Erythroblast (primary cell): ENCODE results near the gene TGFB1I1.

ENCODE experiments used
- DNase-seq, 2 experiments: peaks; one replicate each; lab custom pipeline; 2025; lab: John Stamatoyannopoulos, UW
- GATA1 ChIP-seq: IDR thresholded peaks from 2 replicates; pipeline ENCODE4 v1.6.1; 2011; ENCODE audit warnings: low read depth, mild to moderate bottlenecking, control low read depth, low read length, moderate library complexity
- POLR2A ChIP-seq: IDR thresholded peaks from 2 replicates; pipeline ENCODE4 v1.6.1; 2011; ENCODE audit warnings: mild to moderate bottlenecking, low read length

TGFB1I1 gene

DNA sequence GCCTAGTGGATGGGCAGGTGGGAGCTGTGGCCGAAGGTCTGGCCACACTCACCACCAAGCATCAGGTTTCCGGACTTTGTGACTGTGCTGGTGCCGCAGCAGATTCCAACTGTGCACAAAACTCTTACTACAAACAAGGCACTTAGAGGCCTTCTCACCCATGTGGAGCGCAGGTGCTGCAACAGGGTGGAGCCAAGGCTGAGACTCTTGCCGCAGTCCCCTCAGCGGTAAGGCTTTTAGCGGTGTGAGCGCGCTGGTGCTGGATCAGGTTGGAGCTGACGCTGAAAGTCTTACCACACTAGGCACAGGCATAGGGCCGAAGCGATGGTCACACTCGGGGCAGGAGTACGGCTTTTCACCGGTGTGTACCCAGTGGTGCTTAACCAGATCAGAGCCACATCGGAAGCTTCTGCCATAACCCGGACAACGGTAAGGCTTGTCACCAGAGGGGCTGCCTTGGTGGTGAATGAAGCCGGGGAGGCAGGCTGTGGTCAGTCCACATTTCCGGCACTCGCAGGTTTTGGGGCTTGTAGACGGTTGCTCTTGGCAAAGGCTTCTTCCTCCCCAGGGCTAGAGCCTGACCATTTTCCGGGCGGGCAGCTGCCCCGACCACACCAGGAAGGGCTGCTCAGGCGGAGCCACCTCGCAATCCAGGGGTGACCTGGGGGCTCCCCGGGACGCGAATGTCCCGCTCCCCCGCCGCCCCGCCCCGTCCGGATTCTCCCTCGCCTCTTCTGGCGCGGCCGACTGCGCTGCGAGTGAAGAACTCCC lies 13.7 kb upstream of the TGFB1I1 start:
- peak in 1 of 2 experiments; percentile 79 for DNase-seq
- TF ChIP-seq POLR2A (peak; percentile 39), GATA1 (no peak)

DNA sequence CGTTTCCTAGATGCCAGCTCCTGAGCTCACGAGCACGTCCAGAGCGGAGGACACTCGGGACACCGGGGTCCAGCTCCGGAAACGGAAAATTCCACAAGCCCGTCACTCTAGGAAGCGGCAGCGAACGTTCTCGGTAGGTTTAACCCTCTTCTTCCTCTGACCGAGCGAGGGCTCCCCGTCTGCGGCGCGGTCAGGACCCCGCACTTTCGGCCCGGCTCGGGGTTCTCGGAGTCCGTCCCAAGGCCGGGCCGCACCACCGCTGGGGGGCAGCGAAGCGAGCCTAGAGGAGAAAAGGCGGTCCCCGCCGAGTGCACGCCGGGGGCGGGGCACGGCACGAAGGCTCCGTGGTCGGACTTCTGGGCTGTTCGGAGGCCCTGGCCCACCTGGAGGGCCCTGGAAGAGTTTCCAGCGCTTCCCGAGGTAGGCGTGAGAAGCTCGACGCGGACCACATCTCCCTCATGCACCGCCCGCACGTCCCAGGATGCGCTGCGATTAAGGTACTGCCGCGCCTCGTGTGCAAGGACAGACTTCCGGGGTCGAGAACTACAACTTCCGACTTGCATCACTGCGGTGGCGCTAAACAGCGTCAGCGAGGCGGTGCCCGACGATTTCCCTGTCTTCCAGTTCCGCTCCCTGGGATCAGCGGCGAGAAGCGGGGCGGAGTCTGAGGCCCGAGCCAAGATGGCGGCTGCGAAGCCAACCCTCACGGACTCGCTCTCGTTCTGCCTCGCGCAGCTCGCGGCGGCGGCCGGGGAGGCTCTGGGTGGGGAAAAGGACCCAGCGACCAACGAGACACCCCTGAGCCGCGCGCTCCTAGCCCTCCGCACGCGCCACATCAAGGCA lies 12.9 kb upstream of the TGFB1I1 start, which contains the start of gene ARMC5:
TSS of gene ARMC5 (plus strand) at position 658 of the 843 bp plus-strand sequence. CDS start at position 682, 24 bp downstream.
- peak; percentile 99 for DNase-seq
- TF ChIP-seq POLR2A (peak; percentile 93), GATA1 (no peak)

DNA sequence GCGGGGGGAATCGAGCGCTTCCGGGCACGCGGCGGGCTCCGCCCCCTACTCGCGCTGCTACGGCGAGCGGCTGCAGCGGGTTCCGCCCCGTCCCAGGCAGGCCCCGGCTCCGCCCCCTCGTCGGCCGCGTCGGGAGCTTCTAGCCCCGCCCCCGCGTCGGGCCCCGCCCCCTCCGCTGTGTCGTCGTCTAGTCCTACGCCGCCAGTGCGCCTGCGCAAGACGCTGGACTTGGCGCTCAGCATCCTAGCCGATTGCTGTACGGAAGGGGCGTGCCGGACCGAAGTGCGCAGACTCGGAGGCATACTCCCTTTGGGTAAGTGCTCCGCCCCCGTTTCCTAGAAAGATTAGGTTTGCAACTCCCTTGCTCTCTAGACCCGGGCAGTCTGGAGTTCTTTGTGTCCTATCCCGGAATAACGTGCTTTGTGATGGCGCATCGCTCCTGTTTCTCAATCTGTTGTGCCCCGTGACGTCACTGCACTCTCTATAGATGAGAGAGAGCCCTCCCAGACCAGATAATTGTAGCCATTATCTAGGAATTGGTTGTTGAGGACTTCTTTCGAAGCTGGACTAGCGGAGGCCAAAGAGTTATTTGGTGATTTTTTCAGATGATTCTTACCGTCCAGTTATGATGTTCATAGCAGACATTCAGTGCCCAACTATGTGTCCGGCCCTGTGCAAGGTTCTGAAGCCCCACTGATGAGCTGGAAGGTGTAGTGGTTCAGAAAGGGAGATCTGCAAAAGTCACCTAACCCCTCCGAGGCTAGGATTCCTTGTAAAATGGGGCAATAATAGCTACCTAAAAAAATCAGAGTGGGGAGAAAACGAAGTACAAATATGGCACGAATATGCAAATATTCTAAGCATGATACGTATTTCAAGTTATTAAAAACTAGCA lies 12.0 kb upstream of the TGFB1I1 start:
- peak; percentile 99 to 100 for DNase-seq
- TF ChIP-seq POLR2A, result peak; percentile 61
- no peak for TF ChIP-seq GATA1

DNA sequence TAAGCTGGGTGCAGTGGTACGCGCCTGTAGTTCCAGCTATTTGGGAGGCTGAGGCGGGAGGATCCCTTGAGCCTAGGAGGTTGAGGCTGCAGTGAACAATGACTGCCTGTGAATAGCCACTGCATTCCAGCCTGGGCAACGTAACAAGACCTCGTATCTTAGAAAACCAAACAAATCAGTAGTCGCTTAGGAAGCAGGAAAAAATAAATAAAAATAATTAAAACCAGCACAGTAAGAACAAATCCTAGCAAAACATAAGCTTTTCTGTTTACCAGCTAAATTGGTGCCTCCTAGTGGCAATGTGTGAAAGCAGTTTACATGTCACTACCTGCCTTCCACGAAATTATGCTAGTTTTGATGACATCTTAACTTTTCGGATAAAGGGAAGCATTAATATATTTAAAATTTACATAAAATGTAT lies 11.4 kb upstream of the TGFB1I1 start:
- TF ChIP-seq GATA1 (no peak), POLR2A (no peak)
- DNase-seq, result peak in 1 of 2 experiments; percentile 78

DNA sequence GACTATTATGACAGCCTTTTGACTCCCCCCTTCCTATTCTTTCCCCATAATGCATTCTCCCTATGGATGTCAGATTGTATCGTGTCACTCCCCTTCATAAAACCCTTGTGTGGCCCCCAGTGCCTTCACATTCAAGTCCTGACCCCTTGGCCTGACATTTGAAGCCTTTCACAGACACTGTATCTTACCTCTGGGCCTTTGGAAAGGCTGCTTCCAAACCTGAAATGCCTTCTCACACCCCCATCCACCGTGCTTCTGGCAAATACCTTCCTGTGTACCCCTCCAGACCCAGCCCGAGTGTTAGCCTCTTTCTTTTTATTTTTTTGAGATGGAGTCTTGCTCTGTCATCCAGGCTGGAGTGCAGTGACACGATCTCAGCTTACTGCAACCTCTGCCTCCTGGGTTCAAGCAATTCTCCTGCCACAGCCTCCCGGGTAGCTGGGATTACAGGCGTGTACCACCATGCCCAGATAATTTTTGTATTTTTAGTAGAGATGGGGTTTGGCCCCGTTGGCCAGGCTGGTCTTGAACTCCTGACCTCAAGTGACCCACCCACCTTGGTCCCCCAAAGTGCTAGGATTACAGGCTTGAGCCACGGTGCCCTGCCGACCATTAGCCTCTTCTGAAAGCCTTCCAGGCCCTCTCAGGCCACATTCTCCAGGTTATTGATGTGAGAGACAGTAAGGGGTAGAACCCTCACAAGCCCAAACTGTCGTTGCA lies 10.6 kb upstream of the TGFB1I1 start:
- TF ChIP-seq POLR2A (no peak), GATA1 (no peak)

DNA sequence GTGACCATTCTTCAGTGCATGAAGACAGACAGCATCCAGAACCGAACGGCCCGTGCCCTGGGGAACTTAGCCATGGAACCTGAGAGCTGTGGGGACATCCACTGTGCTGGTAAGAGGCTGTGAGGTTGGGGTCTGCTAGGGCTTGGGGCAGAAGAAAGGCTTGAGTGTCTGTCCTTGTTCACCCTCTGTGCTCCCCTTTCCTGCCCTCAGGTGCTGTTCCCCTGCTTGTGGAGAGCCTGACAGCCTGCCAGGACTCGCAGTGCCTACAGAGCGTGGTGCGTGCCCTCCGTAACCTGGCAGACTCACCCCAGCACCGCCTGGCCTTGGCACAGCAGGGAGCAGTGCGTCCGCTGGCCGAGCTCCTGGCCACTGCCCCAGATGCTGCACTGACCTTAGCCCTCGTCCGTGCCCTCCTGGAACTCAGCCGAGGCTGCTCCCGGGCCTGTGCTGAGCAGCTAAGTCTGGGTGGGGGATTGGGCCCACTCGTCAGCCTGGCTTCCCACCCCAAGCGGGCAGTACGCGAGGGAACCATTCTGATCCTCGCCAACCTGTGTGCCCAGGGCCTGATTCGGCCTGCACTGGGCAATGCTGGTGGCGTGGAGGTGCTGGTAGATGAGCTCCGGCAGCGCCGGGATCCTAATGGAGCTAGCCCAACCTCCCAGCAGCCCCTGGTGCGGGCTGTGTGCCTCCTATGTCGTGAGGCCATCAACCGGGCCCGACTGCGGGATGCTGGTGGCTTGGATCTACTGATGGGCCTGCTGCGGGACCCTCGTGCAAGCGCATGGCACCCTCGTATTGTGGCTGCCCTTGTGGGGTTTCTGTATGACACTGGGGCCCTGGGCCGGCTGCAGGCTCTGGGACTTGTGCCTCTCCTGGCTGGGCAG lies 9.8 kb upstream of the TGFB1I1 start:
- no peak for DNase-seq
- TF ChIP-seq POLR2A (no peak), GATA1 (no peak)

More for the DNA sequence above, 10.6 kb upstream of the TGFB1I1 start:
- no peak for DNase-seq

DNA sequence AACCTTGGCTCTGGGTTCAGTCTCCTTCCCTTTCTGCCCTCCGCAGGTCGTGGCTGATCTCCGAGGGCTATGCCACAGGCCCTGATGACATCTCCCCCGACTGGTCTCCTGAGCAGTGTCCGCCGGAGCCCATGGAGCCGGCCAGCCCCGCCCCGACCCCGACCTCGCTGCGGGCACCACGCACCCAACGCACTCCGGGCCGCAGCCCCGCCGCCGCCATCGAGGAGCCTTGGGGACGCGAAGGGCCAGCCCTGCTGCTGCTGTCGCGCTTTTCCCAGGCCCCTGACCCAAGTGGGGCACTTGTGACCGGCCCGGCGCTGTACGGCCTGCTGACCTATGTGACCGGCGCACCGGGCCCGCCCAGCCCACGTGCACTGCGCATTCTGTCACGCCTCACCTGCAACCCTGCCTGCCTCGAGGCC lies 7.6 kb upstream of the TGFB1I1 start:
- TF ChIP-seq POLR2A (no peak), GATA1 (no peak)
- no peak for DNase-seq

DNA sequence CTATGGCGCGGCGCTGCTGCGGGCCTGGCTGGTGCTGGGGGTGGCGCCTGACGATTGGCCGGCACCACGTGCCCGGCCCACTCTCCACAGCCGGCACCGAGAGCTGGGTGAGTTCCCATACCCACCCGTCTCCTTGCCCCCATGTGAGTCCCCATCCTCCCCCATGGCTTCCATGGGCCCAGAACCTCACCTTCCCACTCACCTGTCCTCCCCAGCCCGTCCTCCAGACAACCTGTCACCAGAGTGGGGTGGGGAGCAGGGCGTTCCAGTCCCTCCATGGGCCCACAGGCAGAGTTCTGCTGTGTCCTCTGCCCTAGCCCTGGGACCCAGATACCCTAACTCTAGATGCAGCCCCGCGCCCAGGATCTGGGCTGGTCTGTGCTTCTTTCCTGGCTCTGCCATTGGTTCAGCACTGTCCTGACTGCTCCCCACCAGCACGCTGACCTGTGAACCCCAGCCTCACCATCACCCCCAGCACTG lies 7.1 kb upstream of the TGFB1I1 start:
- no peak for DNase-seq
- no peak for TF ChIP-seq POLR2A

DNA sequence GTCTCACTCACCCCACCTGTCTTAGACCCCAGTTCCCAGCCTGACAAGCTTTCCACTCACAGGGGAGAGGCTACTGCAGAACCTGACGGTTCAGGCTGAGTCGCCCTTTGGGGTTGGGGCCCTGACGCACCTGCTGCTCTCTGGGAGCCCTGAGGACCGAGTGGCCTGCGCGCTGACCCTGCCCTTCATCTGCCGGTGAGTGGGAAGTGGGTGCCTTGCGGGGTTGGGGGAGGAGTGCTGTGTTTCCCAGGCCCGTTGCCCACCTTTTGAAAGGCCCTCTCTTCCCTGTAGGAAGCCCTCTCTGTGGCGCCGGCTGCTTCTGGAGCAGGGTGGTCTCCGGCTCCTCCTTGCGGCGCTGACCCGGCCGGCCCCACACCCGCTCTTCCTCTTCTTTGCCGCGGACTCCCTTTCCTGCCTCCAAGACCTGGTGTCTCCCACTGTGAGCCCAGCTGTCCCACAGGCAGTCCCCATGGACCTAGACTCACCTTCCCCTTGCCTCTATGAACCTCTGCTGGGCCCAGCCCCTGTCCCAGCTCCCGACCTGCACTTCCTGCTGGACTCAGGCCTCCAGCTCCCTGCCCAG lies 6.1 kb upstream of the TGFB1I1 start:
- DNase-seq, result no peak
- no peak for TF ChIP-seq POLR2A
- TF ChIP-seq GATA1, result no peak

DNA sequence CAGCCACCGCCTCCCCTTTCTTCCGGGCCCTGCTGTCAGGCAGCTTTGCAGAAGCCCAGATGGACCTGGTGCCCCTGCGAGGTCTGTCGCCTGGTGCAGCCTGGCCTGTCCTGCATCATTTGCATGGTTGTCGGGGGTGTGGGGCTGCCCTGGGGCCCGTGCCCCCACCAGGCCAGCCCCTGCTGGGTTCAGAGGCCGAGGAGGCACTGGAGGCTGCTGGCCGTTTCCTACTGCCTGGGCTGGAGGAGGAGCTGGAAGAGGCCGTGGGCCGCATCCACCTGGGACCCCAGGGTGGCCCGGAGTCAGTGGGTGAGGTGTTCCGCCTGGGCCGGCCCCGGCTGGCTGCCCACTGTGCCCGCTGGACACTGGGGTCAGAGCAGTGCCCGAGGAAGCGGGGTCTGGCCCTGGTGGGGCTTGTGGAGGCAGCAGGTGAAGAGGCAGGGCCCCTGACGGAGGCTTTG lies 5.5 kb upstream of the TGFB1I1 start:
- no peak for TF ChIP-seq POLR2A

DNA sequence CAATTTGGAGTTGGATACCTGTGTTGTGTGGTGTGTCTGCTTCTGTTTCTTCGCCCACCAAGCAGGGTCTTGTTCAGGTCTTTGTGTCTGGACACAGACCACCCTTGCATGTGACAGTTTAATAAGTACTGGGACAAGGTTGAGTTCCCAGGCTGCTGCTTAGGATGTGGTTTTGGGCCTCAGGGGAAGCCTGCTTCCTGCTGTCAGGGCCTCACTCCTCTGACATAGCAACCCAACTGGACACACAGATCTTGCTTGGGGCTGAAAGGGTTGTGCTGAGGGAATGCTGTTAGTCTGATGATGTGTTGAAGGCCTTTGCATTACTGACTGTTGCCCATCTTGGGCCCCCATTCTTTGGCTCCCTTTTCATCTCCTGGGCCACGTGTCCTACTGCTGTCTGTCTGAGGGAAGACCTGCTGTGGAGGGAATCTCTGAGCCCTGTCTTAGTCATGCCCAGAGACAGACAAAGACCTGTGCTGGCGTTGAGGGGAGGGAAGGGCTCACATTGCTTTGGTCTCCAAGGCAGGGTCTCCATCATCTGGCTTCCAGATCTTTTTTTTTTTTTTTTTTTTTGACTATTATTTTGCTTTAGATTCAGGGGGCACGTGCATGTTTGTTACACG lies 4.7 kb upstream of the TGFB1I1 start:
- DNase-seq, result no peak
- no peak for TF ChIP-seq GATA1
- no peak for TF ChIP-seq POLR2A

More for the DNA sequence above, 5.5 kb upstream of the TGFB1I1 start:
- no peak for DNase-seq

DNA sequence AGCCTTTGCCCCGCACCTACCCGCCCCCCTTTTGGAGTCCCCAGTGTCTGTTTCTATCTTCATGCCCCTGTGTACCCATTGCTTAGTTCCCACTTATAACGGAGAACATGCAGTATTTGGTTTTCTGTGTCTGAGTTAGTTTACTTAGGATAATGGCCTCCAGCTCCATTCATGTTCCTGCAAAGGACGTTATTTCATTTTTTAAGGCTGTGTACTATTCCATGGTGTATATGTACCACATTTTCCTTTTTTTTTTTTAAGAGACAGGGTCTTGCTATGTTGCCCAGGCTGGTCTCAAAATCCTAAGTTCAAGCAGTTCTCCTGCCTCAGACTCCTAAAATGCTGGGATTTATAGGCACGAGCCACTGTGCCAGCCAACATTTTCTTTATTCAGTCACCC lies 4.1 kb upstream of the TGFB1I1 start:
- no peak for TF ChIP-seq POLR2A
- no peak for TF ChIP-seq GATA1

More for the DNA sequence above, 4.1 kb upstream of the TGFB1I1 start:
- DNase-seq, result no peak
